Amygdala (tissue), 56 donors: ENCODE data around the gene KCNK4.

ENCODE experiments used
- DNase-seq, 56 donors: peaks; one replicate each; lab custom pipeline; 2025; lab: John Stamatoyannopoulos, UW

The KCNK4 gene

GRCh38 chr11:64267207-64267945 lies 23.7 kb upstream of the KCNK4 start:
- no peak for DNase-seq

GRCh38 chr11:64268025-64268892 lies 22.8 kb upstream of the KCNK4 start:
- peak in 5 of 56 donors; percentile 21 to 44 (median 40) for DNase-seq

- peak in 11 of 56 donors; percentile 53 to 85 (median 71) for DNase-seq
Measured at GRCh38 chr11:64268893-64269539, 22.1 kb upstream of the KCNK4 start.

- peak; percentile 75 to 100 (median 98) for DNase-seq
Measured at GRCh38 chr11:64269540-64270220, 21.4 kb upstream of the KCNK4 start.

GRCh38 chr11:64275031-64275800 lies 15.9 kb upstream of the KCNK4 start:
- DNase-seq: no peak

GRCh38 chr11:64275841-64276240 lies 15.3 kb upstream of the KCNK4 start:
- DNase-seq: no peak

- DNase-seq: no peak
Measured at GRCh38 chr11:64276653-64277431, 14.3 kb upstream of the KCNK4 start.

- no peak for DNase-seq
Measured at GRCh38 chr11:64278576-64279190, 12.4 kb upstream of the KCNK4 start.

- no peak for DNase-seq
Measured at GRCh38 chr11:64281957-64282770, 8.9 kb upstream of the KCNK4 start.

GRCh38 chr11:64283092-64283491 lies 8.0 kb upstream of the KCNK4 start:
- no peak for DNase-seq

- peak; percentile 54 to 99 (median 94) for DNase-seq
Measured at GRCh38 chr11:64284048-64284961, 6.8 kb upstream of the KCNK4 start, which contains the start of gene BAD. TSS of gene BAD (minus strand) at chr11:64284665. CDS start at chr11:64284368, 297 bp downstream.

GRCh38 chr11:64284962-64285884 lies 5.9 kb upstream of the KCNK4 start, which contains the start of gene GPR137:
TSS of gene GPR137 (plus strand) at chr11:64285848. CDS start at chr11:64286525, 677 bp downstream.
- DNase-seq: peak in 55 of 56 donors; percentile 35 to 98 (median 86)

GRCh38 chr11:64285885-64286800 lies 5.0 kb upstream of the KCNK4 start:
- DNase-seq: no peak

GRCh38 chr11:64286801-64287159 lies 4.3 kb upstream of the KCNK4 start:
- DNase-seq: no peak
